Measurements from ENCODE around the gene SPOCK1.

DNA sequence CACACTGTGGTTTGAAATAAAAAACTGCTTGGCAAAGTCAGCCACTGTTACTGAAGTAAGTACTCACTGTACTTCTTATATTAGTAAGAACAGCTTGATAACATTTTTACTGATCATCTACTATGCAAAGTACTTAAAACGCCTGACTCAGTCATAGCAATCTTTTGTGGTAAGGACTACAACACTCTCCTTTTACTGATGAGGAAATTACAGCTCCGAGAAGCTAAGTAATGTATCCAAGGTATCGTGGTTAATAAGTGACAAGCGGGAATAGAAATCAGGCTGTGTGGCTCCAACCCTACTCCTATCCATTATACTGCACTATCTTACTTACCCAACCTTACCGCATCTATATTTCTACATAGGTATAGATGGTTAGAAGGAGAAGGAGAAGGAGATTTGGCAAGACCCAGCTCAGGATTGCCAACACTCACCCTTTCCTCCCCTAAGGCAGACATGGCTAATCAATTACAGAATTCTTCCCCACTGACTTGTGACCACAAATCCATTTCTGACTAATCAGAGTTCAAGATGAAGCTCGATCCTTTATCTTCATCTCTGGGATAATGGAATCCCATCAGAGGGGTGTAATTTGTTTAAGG, 281.4 kb downstream of the SPOCK1 start:
- TF ChIP-seq, protein P1, sequence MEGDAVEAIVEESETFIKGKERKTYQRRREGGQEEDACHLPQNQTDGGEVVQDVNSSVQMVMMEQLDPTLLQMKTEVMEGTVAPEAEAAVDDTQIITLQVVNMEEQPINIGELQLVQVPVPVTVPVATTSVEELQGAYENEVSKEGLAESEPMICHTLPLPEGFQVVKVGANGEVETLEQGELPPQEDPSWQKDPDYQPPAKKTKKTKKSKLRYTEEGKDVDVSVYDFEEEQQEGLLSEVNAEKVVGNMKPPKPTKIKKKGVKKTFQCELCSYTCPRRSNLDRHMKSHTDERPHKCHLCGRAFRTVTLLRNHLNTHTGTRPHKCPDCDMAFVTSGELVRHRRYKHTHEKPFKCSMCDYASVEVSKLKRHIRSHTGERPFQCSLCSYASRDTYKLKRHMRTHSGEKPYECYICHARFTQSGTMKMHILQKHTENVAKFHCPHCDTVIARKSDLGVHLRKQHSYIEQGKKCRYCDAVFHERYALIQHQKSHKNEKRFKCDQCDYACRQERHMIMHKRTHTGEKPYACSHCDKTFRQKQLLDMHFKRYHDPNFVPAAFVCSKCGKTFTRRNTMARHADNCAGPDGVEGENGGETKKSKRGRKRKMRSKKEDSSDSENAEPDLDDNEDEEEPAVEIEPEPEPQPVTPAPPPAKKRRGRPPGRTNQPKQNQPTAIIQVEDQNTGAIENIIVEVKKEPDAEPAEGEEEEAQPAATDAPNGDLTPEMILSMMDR (conservative IDR thresholded peaks at IDR 0.05; ENCODE audit: low read depth, low read length): no peak
- TF ChIP-seq EZH2phosphoT487 (IDR thresholded peaks at IDR 0.05; ENCODE audit: borderline replicate concordance, low read length): no peak
